WTC11 (cell line): ENCODE measurements around the gene WDFY4.

Source experiments
- CTCF ChIP-seq: fragments of 200-600 bp; IDR thresholded peaks from 2 replicates; pipeline ENCODE4 v1.8.0; 2022; ENCODE audit warnings: antibody characterized with exemption
- FOXJ3 ChIP-seq: sonication (generic); formaldehyde crosslinking; IDR thresholded peaks from 2 replicates; pipeline ENCODE4 v1.9.0; 2021; ENCODE audit warnings: missing genetic modification reagents, mild to moderate bottlenecking, borderline replicate concordance
- GABPB1 ChIP-seq: sonication (generic); formaldehyde crosslinking; IDR thresholded peaks from 2 replicates; pipeline ENCODE4 v1.8.1; 2023; ENCODE audit warnings: mild to moderate bottlenecking, missing genetic modification reagents
- ZNF263 ChIP-seq: sonication (generic); formaldehyde crosslinking; IDR thresholded peaks from 2 replicates; pipeline ENCODE4 v1.8.1; 2022; ENCODE audit warnings: low read depth, mild to moderate bottlenecking, moderate library complexity, missing genetic modification reagents

GRCh38 chr10:49028639-49029038 lies 344.0 kb downstream of the WDFY4 start:
- TF ChIP-seq CTCF (no peak), ZNF263 (no peak), FOXJ3 (CRISPR knock-in tag) (no peak), GABPB1 (CRISPR knock-in tag) (no peak)
